MG63 (cell line): ENCODE data around the gene TMED3. TPM values are rescaled to one million over a fixed set of nuclear protein-coding genes. Genes with fewer than 3 reads are reported as not detected.
A peak's percentile ranks its signal among the peaks of the same experiment; 100 is the strongest.
"Not testable (repeated sequence)": the region's sequence is repeated elsewhere in the genome, so short reads cannot be mapped to it uniquely, and the experiment has no call there.

Experiments used
- DNase-seq: peaks from one replicate; pipeline ENCODE4 v3.0.0-alpha.2; 2020
- H3K27me3 ChIP-seq: fragments of 250-450 bp; sonication (Bioruptor Pico); 2 replicates; pipeline ENCODE4 v1.5.1; 2020; ENCODE audit warnings: mild to moderate bottlenecking, moderate library complexity
- H3K36me3 ChIP-seq: fragments of 250-450 bp; sonication (Bioruptor Pico); 2 replicates; pipeline ENCODE4 v1.5.1; 2020; ENCODE audit warnings: mild to moderate bottlenecking, moderate library complexity
- H3K4me3 ChIP-seq: fragments of 250-450 bp; sonication (Bioruptor Pico); 2 replicates; pipeline ENCODE4 v1.5.1; 2020; ENCODE audit warnings: mild to moderate bottlenecking, moderate library complexity
- H3K9me3 ChIP-seq: fragments of 250-450 bp; sonication (Bioruptor Pico); 2 replicates; pipeline ENCODE4 v1.5.1; 2020; ENCODE audit warnings: mild to moderate bottlenecking, moderate library complexity
- total RNA-seq: library from RNA; depleted of rRNA; stranded (reverse); fragments of >200 nt; shearing (Covaris generic); gene quantifications from 2 replicates; pipeline ENCODE4 v1.2.3, GENCODE V29; 2014; ENCODE audit warnings: low replicate concordance

The TMED3 gene
- total RNA-seq, 1 experiment from 2014 or later: 149 TPM

DNA sequence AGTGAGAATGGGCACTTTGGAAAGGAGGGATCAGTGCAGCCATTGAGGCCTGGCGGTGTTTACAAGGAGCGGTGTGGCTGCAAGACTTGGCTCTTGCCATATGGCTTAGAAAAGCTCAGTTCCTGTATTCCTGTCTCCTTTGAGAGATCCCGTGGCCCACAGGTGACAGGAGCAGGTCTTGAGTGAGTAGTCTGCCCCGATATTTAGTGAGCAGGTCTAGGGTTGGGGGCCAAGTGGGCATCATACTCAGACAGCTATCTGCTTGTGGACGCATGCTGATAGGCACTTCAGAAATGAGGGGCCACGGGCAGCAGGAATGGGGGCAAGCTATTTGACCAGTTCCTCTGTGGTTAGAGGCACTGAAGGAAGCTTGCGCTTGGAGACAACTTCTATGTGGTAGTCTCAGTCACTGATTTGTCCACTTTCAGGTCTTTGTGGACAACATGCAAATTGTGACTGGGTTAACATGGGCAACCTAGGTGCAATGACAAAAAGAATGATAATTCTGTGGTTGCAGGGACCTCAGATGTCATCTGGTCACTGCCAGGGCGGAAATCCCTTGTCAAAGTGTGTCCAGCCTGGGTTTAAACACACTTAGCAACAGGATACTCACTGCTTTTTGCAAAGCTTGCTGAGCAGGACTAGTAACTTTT is 1.1 kb downstream of the TMED3 start:
- Histone ChIP-seq H3K27me3 (peaks cover 33% of the 10 kb centered on the region), H3K9me3 (no peaks in the 10 kb centered on the region), H3K4me3 (peak overlapping the region; percentile 93), H3K36me3 (peaks cover 52% of the 10 kb centered on the region)
- DNase-seq: no peak

DNA sequence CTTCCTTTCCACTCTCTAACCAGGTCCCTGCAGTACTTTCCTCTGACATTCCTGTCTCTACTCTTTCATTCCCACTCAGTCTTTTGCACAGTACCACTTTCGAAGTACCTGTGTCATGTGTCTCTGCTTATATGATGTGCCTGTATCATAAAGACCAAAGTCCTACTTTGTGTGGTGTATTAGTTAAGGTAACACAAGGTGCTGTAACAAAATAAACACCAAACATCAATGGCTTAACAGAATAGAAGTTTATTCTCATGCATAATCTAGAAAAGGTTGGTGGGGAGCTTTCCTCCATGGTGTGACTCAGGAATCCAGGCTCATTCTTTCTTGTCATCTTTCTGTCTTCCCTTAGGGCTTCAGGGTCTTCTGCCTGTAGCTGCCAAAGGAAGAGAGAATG is 3.3 kb downstream of the TMED3 start:
- Histone ChIP-seq H3K9me3 (no peaks in the 10 kb centered on the region), H3K4me3 (no peak overlapping the region), H3K36me3 (peaks cover 73% of the 10 kb centered on the region), H3K27me3 (peaks cover 11% of the 10 kb centered on the region)
- no peak for DNase-seq

DNA sequence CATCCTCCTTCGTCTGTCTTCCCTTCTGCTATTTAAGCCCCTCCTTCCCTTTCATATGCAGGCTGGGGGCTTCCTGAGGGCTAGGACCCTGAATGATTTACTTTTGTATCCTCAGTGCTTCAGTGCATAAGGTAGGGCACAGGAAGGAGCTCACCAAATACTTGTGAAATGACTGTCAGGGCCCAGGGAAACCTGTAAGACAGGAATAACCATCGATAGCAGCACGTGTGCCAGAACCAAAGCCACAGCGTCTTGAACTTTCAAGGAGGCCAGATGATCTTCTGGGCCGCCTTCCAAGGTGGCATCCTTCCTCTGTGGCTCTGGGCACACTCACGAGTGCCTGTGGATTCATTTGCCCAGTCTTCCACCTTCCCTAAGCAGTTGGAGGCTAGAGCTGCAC is 3.9 kb downstream of the TMED3 start:
- peaks cover 78% of the 10 kb centered on the region for H3K36me3 ChIP-seq

DNA sequence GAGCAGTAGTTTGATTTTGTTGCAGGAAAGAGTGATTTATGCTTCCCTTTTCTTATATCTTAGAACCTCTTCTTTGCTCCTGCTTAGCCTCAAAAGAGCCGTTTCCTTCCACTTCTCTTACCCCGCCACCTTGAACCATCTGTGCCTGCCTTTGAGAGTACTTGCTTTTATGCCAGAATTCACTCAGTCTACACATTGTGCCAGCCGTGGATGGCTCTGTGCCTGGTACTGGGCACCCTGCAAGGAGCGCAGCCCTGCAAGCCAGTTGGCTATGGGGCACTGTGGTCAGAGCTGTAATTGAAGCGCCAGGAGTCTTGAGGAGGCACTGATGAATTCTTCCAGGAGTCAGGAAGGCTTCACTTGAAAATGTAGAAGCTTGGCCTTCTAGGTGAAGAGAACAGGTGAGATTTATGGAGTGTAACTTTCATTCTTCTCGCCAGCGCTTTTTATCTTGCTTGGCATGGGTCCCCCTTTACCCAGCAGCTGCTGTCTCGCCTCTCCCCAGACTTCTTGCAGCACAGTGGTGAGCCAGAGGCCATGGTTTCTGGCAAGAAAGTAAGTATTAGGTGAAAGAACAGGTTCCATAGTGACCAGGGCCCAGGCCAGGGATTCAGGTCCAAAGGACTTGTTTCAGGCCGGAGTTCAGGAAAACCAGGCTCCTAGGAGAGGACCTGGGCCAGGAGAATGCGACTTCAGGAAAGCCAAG is 4.9 kb downstream of the TMED3 start:
- no peaks in the 10 kb centered on the region for H3K27me3 ChIP-seq
- DNase-seq: no peak
- H3K36me3 ChIP-seq: peaks cover 84% of the 10 kb centered on the region
- H3K4me3 ChIP-seq: no peak overlapping the region
- H3K9me3 ChIP-seq: no peaks in the 10 kb centered on the region

More for the DNA sequence above, 3.9 kb downstream of the TMED3 start:
- Histone ChIP-seq H3K9me3 (no peaks in the 10 kb centered on the region), H3K27me3 (peaks cover 5% of the 10 kb centered on the region), H3K4me3 (no peak overlapping the region)
- DNase-seq: no peak

DNA sequence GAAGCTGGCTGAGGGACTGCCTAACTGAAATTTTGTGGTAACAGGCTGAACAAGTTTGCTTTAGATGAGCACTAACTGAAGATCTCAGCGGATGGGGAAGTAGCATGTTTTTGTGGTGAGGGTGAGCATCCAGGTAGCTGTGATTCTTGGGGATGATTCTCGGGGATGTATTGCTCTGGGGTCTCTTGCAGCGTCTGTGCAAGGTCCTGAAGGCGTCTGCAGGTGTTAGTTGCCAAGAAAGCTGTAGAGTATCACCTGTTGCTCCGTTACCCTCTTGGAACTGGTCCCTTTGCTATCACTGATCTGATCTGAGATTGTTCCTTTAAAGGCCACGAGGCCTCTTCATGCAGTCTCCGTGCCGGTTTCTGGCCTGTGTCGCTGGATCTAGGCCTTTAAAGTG is 6.0 kb downstream of the TMED3 start:
- no peaks in the 10 kb centered on the region for H3K9me3 ChIP-seq
- H3K27me3 ChIP-seq: no peaks in the 10 kb centered on the region
- peaks cover 95% of the 10 kb centered on the region for H3K36me3 ChIP-seq
- DNase-seq: no peak
- no peak overlapping the region for H3K4me3 ChIP-seq

DNA sequence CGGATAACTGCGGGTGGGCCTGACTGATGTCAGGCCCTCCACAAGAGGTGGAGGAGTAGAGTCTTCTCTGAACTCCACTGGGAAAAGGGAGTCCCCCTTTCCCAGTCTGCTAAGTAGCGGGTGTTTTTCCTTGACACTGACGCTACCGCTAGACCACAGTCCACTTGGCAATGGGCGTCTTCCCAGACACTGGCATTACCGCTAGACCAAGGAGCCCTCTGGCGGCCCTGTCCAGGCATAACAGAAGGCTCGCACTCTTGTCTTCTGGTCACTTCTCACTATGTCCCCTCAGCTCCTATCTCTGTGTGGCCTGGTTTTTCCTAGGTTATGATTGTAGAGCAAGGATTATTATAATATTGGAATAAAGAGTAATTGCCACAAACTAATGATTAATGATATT is 9.1 kb downstream of the TMED3 start:
- DNase-seq, H3K27me3 ChIP-seq, H3K9me3 ChIP-seq, H3K4me3 ChIP-seq: not testable (repeated sequence)
- H3K36me3 ChIP-seq: peaks cover 84% of the 10 kb centered on the region

DNA sequence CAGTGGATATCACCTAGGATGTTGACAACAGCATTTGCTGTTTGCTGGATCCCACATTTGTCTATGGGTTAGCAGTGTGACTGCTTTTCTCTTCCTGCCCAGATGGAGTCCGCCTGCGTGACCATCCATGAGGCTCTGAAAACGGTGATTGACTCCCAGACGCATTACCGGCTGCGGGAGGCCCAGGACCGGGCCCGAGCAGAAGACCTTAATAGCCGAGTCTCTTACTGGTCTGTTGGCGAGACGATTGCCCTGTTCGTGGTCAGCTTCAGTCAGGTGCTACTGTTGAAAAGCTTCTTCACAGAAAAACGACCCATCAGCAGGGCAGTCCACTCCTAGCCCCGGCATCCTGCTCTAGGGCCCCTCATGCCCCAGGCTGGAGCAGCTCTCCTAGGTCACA is 11.0 kb downstream of the TMED3 start:
- no peaks in the 10 kb centered on the region for H3K27me3 ChIP-seq
- no peak for DNase-seq
- peaks cover 78% of the 10 kb centered on the region for H3K36me3 ChIP-seq
- no peak overlapping the region for H3K4me3 ChIP-seq
- no peaks in the 10 kb centered on the region for H3K9me3 ChIP-seq

DNA sequence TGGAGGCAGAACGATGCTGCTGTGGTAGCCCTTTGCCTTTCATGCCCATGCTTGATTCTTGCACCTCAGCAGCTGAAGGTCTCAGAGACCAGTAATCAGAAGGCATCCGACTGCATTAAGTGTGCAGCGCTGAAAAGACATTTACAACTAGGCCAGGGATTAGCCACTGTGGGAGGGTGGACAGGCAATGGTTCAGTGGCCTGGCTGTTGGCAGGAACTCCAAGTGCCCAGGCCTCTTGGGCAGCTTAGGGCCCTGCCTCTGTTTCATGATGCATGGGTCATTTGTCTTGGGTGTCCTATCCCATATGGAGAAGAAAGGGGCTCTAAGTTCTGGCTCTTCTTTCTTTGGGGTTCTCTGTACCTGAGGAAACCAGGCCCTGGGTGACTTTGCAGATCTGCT is 11.4 kb downstream of the TMED3 start:
- Histone ChIP-seq H3K36me3 (peaks cover 75% of the 10 kb centered on the region), H3K9me3 (no peaks in the 10 kb centered on the region), H3K4me3 (no peak overlapping the region), H3K27me3 (no peaks in the 10 kb centered on the region)
- no peak for DNase-seq

DNA sequence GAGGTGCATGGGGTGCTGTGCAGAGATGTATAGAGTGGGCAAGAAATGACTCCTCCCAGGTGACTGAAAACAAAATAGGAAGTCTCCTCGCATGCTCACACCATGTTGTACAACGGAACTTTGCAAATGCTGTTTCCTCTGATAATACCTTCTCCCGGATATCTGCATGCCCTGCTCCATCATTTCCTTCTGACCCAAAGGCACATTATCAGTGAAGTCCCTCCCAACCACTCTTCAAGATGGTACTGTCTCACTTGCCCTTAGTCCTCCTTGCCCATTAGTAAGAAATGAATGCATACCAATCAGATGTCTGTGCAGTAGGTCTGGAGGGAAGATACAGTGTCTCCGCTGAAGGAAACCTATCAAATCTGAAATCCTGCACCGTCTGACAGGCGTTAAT is 12.0 kb downstream of the TMED3 start:
- H3K36me3 ChIP-seq: peaks cover 75% of the 10 kb centered on the region
- no peaks in the 10 kb centered on the region for H3K9me3 ChIP-seq

DNA sequence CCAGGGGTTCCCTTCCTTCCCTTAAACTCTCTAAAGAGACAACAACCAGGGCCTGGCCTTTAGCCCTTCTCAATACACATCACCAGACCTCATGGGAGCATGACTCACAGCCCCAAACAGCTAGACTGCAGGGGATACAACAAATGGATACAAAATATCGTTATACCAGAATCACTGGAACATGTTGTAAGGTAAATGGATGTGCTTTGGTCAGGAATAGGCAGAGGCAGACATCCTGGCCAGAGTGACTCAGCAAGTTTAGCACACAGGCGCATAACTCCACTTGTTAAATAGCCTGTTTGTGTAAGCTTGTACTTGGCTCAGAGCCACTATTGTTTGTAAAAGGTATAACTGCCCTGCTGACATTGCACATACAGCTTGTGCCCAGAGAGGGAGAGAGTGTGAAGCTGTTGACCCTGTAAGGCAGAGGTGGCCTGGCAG is 18.3 kb downstream of the TMED3 start:
- Histone ChIP-seq H3K36me3 (peaks cover 42% of the 10 kb centered on the region), H3K4me3 (no peak overlapping the region), H3K27me3 (no peaks in the 10 kb centered on the region), H3K9me3 (no peaks in the 10 kb centered on the region)
- peak; percentile 55 for DNase-seq

More for the DNA sequence above, 12.0 kb downstream of the TMED3 start:
- Histone ChIP-seq H3K27me3 (no peaks in the 10 kb centered on the region), H3K4me3 (no peak overlapping the region)
- no peak for DNase-seq

DNA sequence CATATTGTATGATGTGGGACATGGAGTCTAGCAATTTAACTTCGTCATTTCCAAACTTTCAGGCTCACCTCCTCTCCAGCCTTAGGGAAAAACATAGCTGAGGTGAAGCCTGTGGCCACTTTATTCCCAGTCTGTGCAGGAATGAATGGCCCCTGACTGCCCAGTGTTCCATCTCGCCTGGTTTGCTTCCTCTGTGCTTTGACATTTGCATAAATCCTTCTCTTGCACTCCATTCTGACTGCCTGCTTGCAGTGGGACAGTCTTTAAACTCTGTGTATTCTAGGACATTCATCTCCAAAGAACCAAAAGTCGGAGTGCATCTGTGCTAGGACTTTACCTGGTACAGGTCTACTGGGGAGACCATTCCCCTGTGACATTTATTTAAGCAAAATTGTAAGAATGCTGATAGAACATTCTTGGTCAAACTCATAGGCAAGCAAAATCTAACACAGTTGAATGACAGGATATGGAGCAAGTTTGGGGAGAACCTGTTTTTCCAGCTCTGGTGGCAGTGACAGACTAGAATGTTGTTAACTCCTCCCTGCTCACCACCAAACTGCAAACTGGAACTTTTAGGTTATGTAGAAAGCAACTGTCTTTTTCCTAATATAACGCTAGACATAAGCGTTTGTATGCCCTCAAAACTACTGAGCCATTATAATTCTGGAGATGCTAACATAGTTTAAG is 22.1 kb downstream of the TMED3 start:
- Histone ChIP-seq H3K4me3 (no peak overlapping the region), H3K27me3 (no peaks in the 10 kb centered on the region), H3K9me3 (no peaks in the 10 kb centered on the region), H3K36me3 (peaks cover 15% of the 10 kb centered on the region)
- DNase-seq: no peak

DNA sequence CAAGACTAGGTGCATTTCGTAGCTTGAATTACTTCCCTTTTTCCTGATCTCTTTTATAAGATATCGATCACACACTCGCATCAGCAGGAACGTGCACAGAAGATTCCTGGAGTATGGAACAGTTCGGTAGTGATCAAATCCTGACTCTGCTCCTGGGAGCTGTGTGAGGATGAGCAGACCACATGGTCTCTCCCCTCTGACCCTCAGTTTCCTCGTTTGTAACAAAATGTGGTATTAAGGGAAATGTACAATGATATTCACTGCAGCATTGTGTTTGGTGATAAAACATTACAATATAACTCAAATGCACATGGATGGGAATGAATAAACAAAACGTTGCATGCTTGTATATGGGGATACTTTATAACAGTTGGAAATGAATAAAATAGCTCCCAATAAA is 26.7 kb downstream of the TMED3 start:
- Histone ChIP-seq H3K27me3 (no peaks in the 10 kb centered on the region), H3K4me3 (no peak overlapping the region), H3K9me3 (no peaks in the 10 kb centered on the region), H3K36me3 (no peaks in the 10 kb centered on the region)
- no peak for DNase-seq

DNA sequence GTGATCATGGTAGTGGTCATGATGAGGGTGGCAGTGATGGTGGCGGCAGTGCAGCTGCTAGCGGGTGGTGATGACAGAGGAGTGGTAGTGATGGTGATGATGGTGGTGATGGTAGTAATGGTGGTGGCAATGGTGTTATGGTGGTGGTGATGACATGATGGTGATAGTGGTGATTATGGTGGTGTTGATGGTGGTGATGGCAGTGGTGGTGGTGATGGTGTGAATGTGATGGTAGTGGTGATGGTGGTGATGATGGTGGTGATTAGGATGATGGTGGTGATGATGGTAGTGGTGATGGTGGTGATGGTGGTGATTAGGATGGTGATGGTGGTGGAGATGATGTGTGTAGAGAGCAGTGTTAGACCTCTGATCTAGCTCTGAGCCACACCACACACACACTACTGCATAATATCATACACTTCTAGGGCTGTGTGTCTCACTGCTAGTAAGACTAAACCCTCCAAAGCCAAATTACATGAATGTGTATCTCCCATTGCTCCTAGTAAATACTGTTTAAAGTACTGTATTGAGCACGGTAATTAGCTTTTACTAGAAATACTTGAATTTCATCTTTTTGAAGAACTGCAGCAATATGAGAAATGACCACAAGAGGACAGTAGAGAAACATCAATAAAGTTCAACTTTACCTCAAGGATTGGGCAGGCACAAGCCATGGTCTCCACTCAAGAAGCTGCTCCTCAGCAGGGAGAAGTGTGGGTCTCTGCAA is 28.8 kb downstream of the TMED3 start:
- Histone ChIP-seq H3K27me3 (no peaks in the 10 kb centered on the region), H3K9me3 (no peaks in the 10 kb centered on the region), H3K4me3 (no peak overlapping the region), H3K36me3 (no peaks in the 10 kb centered on the region)
- no peak for DNase-seq

DNA sequence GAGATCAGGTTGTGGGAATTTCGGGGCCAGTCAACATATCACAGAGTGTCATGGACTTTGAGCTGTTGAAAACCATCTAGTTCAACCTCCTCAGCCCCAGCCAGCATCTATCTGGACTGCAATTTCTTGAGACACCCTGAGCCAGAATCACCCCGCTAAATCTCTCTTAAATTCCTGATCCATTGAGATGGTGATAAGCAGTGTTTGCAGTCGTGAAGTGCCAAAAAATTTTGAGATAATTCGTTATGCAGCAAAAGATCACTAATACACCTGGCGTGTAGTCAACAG is 29.3 kb downstream of the TMED3 start:
- H3K9me3 ChIP-seq: no peaks in the 10 kb centered on the region
- DNase-seq: no peak
- no peak overlapping the region for H3K4me3 ChIP-seq
- H3K36me3 ChIP-seq: no peaks in the 10 kb centered on the region
- no peaks in the 10 kb centered on the region for H3K27me3 ChIP-seq

DNA sequence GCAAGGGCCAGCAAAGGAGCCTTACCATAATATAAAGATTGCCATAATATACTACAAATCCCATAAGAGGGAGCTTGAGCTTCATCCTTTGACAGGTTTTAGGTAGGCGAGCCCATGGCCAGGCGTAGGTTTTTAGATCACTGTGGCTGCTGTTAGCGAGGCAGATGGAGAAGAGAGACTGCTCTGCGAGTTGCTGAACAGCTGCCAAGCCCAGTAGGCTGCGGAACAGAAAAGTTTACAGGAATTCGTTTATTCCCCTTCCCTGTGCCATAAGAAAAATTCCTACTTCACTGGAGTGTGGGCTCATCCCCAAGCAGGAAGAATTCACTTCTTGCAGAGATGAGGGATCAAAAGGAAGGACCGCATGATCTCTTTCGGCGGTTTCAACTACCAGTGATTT is 30.5 kb downstream of the TMED3 start:
- Histone ChIP-seq H3K4me3 (no peak overlapping the region), H3K9me3 (no peaks in the 10 kb centered on the region), H3K27me3 (no peaks in the 10 kb centered on the region), H3K36me3 (no peaks in the 10 kb centered on the region)
- DNase-seq: no peak

DNA sequence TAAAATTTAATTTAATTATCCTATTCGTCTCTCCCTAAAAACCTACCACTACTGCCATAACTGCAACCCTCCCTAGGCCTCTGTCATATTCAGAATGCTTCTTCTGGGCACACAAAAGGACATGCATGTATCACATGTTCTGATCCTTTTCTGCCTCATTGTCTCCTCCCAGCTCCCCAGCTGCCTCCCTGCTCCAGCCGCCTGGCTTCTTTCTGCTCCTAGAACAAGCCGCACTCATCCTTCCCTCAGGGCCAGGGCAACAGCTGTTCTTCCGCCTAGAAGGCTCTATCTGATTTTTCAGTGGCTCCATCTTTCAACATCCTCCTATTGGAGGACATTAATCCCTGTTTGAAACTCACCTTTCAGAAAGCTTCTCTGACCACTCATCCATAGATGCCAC is 38.6 kb downstream of the TMED3 start:
- Histone ChIP-seq H3K4me3 (no peak overlapping the region), H3K27me3 (no peaks in the 10 kb centered on the region), H3K36me3 (no peaks in the 10 kb centered on the region), H3K9me3 (no peaks in the 10 kb centered on the region)
- no peak for DNase-seq

DNA sequence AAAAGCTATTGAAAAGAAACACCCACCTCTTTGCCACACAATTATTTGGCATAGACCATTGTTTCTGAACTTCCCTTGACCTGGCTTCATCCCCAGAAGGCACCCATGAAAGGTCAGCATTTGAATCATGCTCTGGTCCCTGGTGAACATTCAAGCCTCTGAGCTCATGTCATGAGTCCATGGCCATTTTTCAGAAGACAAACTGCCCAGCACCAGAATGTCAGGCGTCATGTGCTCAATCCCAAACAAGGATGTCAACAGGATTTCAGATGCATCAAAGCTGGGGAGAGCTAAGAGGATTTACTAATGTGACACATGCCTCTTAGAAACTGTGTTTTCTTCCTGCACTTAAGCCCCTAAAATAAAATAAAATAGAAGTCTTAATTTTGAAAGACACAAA is 41.3 kb downstream of the TMED3 start:
- Histone ChIP-seq H3K9me3 (no peaks in the 10 kb centered on the region), H3K4me3 (no peak overlapping the region), H3K36me3 (no peaks in the 10 kb centered on the region), H3K27me3 (no peaks in the 10 kb centered on the region)
- DNase-seq: no peak
